Measurements from ENCODE around the gene PPP2R3B.

DNA sequence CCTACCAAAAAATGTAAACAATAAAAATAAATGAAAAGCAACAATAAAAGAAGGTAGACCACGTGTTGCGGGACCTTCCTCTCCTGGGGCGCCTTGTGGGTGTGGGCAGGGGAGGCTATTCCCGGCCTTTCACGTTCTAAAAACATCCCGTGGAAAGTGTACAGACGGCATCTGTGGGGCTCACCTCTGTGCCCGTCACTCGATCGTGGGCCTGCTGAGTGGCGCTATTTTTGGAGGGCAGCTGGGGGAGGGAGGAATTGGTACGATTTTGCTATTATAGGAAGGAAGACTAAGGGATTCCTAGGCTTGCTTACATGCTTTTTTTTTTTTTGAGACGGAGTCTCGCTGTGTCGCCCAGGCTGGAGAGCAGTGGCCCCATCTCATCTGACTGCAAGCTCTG is 13.6 kb upstream of the PPP2R3B start:
- no peak for TF ChIP-seq POLR2A (IDR thresholded peaks at IDR 0.05)
- TF ChIP-seq, protein P1, sequence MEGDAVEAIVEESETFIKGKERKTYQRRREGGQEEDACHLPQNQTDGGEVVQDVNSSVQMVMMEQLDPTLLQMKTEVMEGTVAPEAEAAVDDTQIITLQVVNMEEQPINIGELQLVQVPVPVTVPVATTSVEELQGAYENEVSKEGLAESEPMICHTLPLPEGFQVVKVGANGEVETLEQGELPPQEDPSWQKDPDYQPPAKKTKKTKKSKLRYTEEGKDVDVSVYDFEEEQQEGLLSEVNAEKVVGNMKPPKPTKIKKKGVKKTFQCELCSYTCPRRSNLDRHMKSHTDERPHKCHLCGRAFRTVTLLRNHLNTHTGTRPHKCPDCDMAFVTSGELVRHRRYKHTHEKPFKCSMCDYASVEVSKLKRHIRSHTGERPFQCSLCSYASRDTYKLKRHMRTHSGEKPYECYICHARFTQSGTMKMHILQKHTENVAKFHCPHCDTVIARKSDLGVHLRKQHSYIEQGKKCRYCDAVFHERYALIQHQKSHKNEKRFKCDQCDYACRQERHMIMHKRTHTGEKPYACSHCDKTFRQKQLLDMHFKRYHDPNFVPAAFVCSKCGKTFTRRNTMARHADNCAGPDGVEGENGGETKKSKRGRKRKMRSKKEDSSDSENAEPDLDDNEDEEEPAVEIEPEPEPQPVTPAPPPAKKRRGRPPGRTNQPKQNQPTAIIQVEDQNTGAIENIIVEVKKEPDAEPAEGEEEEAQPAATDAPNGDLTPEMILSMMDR (IDR thresholded peaks at IDR 0.05) = no peak

All from Peyer's patch (tissue), 4 donors.